B cell (primary cell): ENCODE measurements around the gene MAPK8IP2. TPM values are rescaled to one million over a fixed set of nuclear protein-coding genes. Genes with fewer than 3 reads are reported as not detected.

Source experiments
- ATAC-seq: fragments of 200-7000 bp; cut with Tn5 transposase; one replicate; pipeline ENCODE4 v1.10.0; 2021; ENCODE audit warnings: low read depth, mild to moderate bottlenecking, moderate number of reproducible peaks, moderate library complexity
- CTCF ChIA-PET: fragments of 350-600 bp; sonication (Branson Sonifier 250); formaldehyde crosslinking; loops from one replicate; lab custom pipeline; 2021; ENCODE audit warnings: antibody characterized with exemption, inconsistent platforms; lab: Charles Lee
- POLR2A ChIA-PET: fragments of 350-600 bp; sonication (Branson Sonifier 250); formaldehyde crosslinking; loops from one replicate; lab custom pipeline; 2021; ENCODE audit warnings: antibody characterized with exemption; lab: Charles Lee
- DNase-seq: peaks from one replicate; pipeline ENCODE4 v3.0.0; 2013
- H2AFZ ChIP-seq: 2 replicates; pipeline ENCODE4 v1.6.1; 2012; ENCODE audit warnings: mild to moderate bottlenecking, low read depth, low read length; ENCODE audit not compliant: insufficient read depth, poor library complexity, severe bottlenecking
- H3K27ac ChIP-seq, 2 donors: 1 replicate in 1 of 2; 2 replicates in 1 of 2; pipeline ENCODE4 v1.5.1; 2012 to 2013; ENCODE audit warnings: low read length in 2 of 2, mild to moderate bottlenecking in 2 of 2, moderate library complexity in 1 of 2
- H3K27me3 ChIP-seq, 4 experiments: fragments of 200-600 bp in 1 of 4; sonication (generic) in 1 of 4; replicated peaks in 1 of 4; 1 replicate in 2 of 4; 2 replicates in 2 of 4; pipeline versions ENCODE4 v1.6.1 to v1.7.0; 2013 to 2016; ENCODE audit warnings: low read length in 3 of 4, mild to moderate bottlenecking in 2 of 4, mixed read lengths in 1 of 4, moderate library complexity in 1 of 4; ENCODE audit not compliant: insufficient read depth in 4 of 4, control insufficient read depth in 3 of 4; ENCODE audit errors: control extremely low read depth in 1 of 4
- H3K36me3 ChIP-seq, 2 experiments: replicated peaks in 1 of 2; 1 replicate in 1 of 2; 2 replicates in 1 of 2; pipeline versions ENCODE4 v1.6.1 to v1.7.1; 2013; ENCODE audit warnings: low read length in 1 of 2; ENCODE audit not compliant: insufficient read depth in 2 of 2, control insufficient read depth in 1 of 2; ENCODE audit errors: control extremely low read depth in 1 of 2, extremely low read depth in 1 of 2
- H3K4me1 ChIP-seq, 2 donors: fragments of 200-600 bp in 1 of 2; sonication (generic) in 1 of 2; 1 replicate in 1 of 2; 2 replicates in 1 of 2; pipeline versions ENCODE4 v1.5.1 to v1.6.1; 2013 to 2017; ENCODE audit warnings: low read length in 2 of 2; ENCODE audit not compliant: control insufficient read depth in 2 of 2, insufficient read depth in 2 of 2
- H3K4me2 ChIP-seq: replicated peaks from 2 replicates; pipeline ENCODE3; 2012; ENCODE audit warnings: mild to moderate bottlenecking, low read depth, low read length; ENCODE audit not compliant: poor library complexity, severe bottlenecking
- H3K4me3 ChIP-seq, 5 experiments: fragments of 200-600 bp in 1 of 5; sonication (generic) in 1 of 5; 1 replicate in 3 of 5; 2 replicates in 2 of 5; pipeline versions ENCODE4 v1.5.1 to v1.7.0; 2011 to 2016; ENCODE audit warnings: low read length in 4 of 5, mild to moderate bottlenecking in 4 of 5, low read depth in 2 of 5, control low read depth in 1 of 5, moderate library complexity in 1 of 5; ENCODE audit not compliant: insufficient read depth in 1 of 5; ENCODE audit errors: control extremely low read depth in 1 of 5, extremely low read depth in 1 of 5
- H3K79me2 ChIP-seq: fragments of 200-600 bp; sonication (generic); one replicate; pipeline ENCODE4 v1.6.0; 2016; ENCODE audit warnings: low read length; ENCODE audit not compliant: control insufficient read depth, insufficient read depth
- H3K9ac ChIP-seq: fragments of 200-600 bp; sonication (generic); 2 replicates; pipeline ENCODE4 v1.6.1; 2017; ENCODE audit warnings: mild to moderate bottlenecking, low read length, moderate library complexity
- H3K9me3 ChIP-seq, 3 donors: one replicate each; pipeline versions ENCODE4 v1.6.1 to v1.7.1; 2013; ENCODE audit warnings: low read length in 2 of 3; ENCODE audit not compliant: control insufficient read depth in 2 of 3, insufficient read depth in 1 of 3; ENCODE audit errors: control extremely low read depth in 1 of 3
- H4K20me1 ChIP-seq: 2 replicates; pipeline ENCODE4 v1.6.0; 2012; ENCODE audit warnings: mild to moderate bottlenecking, low read length; ENCODE audit not compliant: insufficient read depth, control insufficient read depth, poor library complexity, severe bottlenecking
- H3K27ac Mint-ChIP-seq: one replicate; pipeline ENCODE4 v1.8.0; 2021; ENCODE audit warnings: mixed read lengths
- H3K27me3 Mint-ChIP-seq: one replicate; pipeline ENCODE4 v1.8.0; 2021; ENCODE audit warnings: mixed read lengths
- H3K4me1 Mint-ChIP-seq: one replicate; pipeline ENCODE4 v1.8.0; 2021; ENCODE audit warnings: mixed read lengths
- H3K4me3 Mint-ChIP-seq: one replicate; pipeline ENCODE4 v1.8.0; 2021; ENCODE audit warnings: mixed read lengths
- H3K9me3 Mint-ChIP-seq: one replicate; pipeline ENCODE4 v1.8.0; 2022; ENCODE audit warnings: mixed read lengths; ENCODE audit not compliant: insufficient read depth
- CTCF ChIP-seq: fragments of 200-600 bp; IDR thresholded peaks from one replicate; pipeline ENCODE4 v1.8.0; 2022; ENCODE audit warnings: antibody characterized with exemption, mild to moderate bottlenecking
- EZH2 ChIP-seq: IDR thresholded peaks from 2 replicates; pipeline ENCODE4 v1.6.1; 2012; ENCODE audit warnings: borderline replicate concordance, low read depth, mild to moderate bottlenecking, moderate library complexity, low read length; ENCODE audit not compliant: insufficient read depth, poor library complexity, severe bottlenecking
- WGBS: methylation state at CpG from one replicate; pipeline ENCODE4 v1.1.5; 2013; ENCODE audit warnings: missing lambda C conversion rate; ENCODE audit not compliant: insufficient coverage; 5-methylcytosine and 5-hydroxymethylcytosine counted together
- intact Hi-C: fragments of 100-400 bp; cut with micrococcal nuclease; formaldehyde crosslinking; loops from one replicate; pipeline ENCODE4 v1.10.0; 2022
- polyA plus RNA-seq: library from polyadenylated mRNA; depleted of rRNA; stranded (reverse); fragments of >200 nt; gene quantifications from 2 replicates; pipeline ENCODE4 v1.2.3, GENCODE V29; 2012
- total RNA-seq, 2 donors: library from RNA; stranded (reverse); fragments of 120-200 nt in 1 of 2; gene quantifications; 1 replicate in 1 of 2; 2 replicates in 1 of 2; pipeline versions ENCODE4 v1.2.3 to v1.2.4, GENCODE V29; 2013 to 2022

Gene MAPK8IP2
- total and polyA plus RNA-seq, 2 donors (not counting 1 experiment from before 2014, with no cell fraction given) = 0.19 to 0.39 TPM

- Histone ChIP-seq H2AFZ (no peak overlapping the region), H3K4me2 (no peak overlapping the region), H4K20me1 (no peaks in the 10 kb centered on the region), H3K27me3 (peaks cover 0 to 37% (median 13%) of the 10 kb centered on the region in 4 experiments), H3K27ac (no peak overlapping the region), H3K36me3 (no peaks in the 10 kb centered on the region), H3K9me3 (no peaks in the 10 kb centered on the region), H3K79me2 (no peaks in the 10 kb centered on the region), H3K4me1 (no peaks in the 10 kb centered on the region), H3K4me3 (no peak overlapping the region), H3K9ac (no peak overlapping the region)
- Mint-ChIP-seq H3K4me3 (no peak overlapping the region), H3K27ac (no peak overlapping the region), H3K9me3 (no peaks in the 10 kb centered on the region), H3K27me3 (peaks cover 20% of the 10 kb centered on the region), H3K4me1 (peaks cover 1% of the 10 kb centered on the region)
- WGBS = 82% methylated on average over 11 of the region's 15 CpGs
- CTCF ChIA-PET = interaction anchor here (0.6 to 2.0 kb wide), 2 partner anchors 13 to 21 kb away, joined by 5 to 11 read pairs; partner anchors contain the start of gene ARSA
- ATAC-seq = no peak
- POLR2A ChIA-PET = interaction anchor here (0.6 to 1.3 kb wide), 2 partner anchors 13 to 530 kb away, joined by 3 to 5 read pairs; partner anchors contain the start of gene ARSA
- intact Hi-C loops = loop anchor here (1.0 kb wide), 1 partner anchor 13 kb away; the partner anchor contains the start of gene ARSA
- TF ChIP-seq CTCF = no peak
- TF ChIP-seq EZH2 = no peak
- no peak for DNase-seq
Measured at GRCh38 chr22:50640857-50641647, 40.5 kb downstream of the MAPK8IP2 start.
